Measurements from ENCODE around the gene CUEDC1. TPM values are rescaled to one million over a fixed set of nuclear protein-coding genes. Genes with fewer than 3 reads are reported as not detected.
"Not testable (repeated sequence)": the region's sequence is repeated elsewhere in the genome, so short reads cannot be mapped to it uniquely, and the experiment has no call there.

Gene CUEDC1
- total RNA-seq, 4 donors from 2014 or later = 7.9 to 63.6 (median 18.8) TPM

- H3K27me3 ChIP-seq = no peaks in the 10 kb centered on the region
- intact Hi-C loops (cut with DNase I; ENCODE audit: low total_unique reads) = no loop called here
- peak overlapping the region; percentile 88 to 99 for H3K4me3 ChIP-seq
- peaks cover 4 to 7% of the 10 kb centered on the region in 2 donors for H3K4me1 ChIP-seq
- no peaks in the 10 kb centered on the region for H3K9me3 ChIP-seq
- TF ChIP-seq CTCF (IDR thresholded peaks at IDR 0.05) (no peak), POLR2A (IDR thresholded peaks at IDR 0.05) (no peak)
- H3K36me3 ChIP-seq = no peaks in the 10 kb centered on the region
- no peak for DNase-seq
- H3K27ac ChIP-seq = peak overlapping the region; percentile 92 to 94
Observed at GRCh38 chr17:57849163-57849873, 105.9 kb downstream of the CUEDC1 start.

- H3K9me3 ChIP-seq; DNase-seq; H3K36me3 ChIP-seq; intact Hi-C loops (cut with DNase I; ENCODE audit: low total_unique reads); H3K27ac ChIP-seq; H3K4me3 ChIP-seq; H3K27me3 ChIP-seq; H3K4me1 ChIP-seq: not testable (repeated sequence)
Observed at GRCh38 chr17:57846056-57846945, 108.9 kb downstream of the CUEDC1 start.

GRCh38 chr17:57842280-57842679 is 112.9 kb downstream of the CUEDC1 start:
- no peaks in the 10 kb centered on the region for H3K27me3 ChIP-seq
- H3K4me1 ChIP-seq = no peaks in the 10 kb centered on the region
- H3K36me3 ChIP-seq = no peaks in the 10 kb centered on the region
- no peak for TF ChIP-seq CTCF (IDR thresholded peaks at IDR 0.05)
- no peak for TF ChIP-seq POLR2A (IDR thresholded peaks at IDR 0.05)
- H3K4me3 ChIP-seq = no peak overlapping the region
- DNase-seq = no peak
- H3K27ac ChIP-seq = no peak overlapping the region
- H3K9me3 ChIP-seq = no peaks in the 10 kb centered on the region
- intact Hi-C loops (cut with DNase I; ENCODE audit: low total_unique reads) = no loop called here

- TF ChIP-seq CTCF (IDR thresholded peaks at IDR 0.05) (no peak), POLR2A (IDR thresholded peaks at IDR 0.05) (no peak)
- no peaks in the 10 kb centered on the region for H3K4me1 ChIP-seq
- no peak for DNase-seq
- no peaks in the 10 kb centered on the region for H3K36me3 ChIP-seq
- no peak overlapping the region for H3K27ac ChIP-seq
- intact Hi-C loops (cut with DNase I; ENCODE audit: low total_unique reads) = loop anchor here (10.0 kb wide), 1 partner anchor 595 kb away; no protein-coding TSS in a partner anchor
- no peak overlapping the region for H3K4me3 ChIP-seq
- H3K9me3 ChIP-seq = no peaks in the 10 kb centered on the region
- H3K27me3 ChIP-seq = no peaks in the 10 kb centered on the region
Observed at GRCh38 chr17:57839571-57839923, 115.7 kb downstream of the CUEDC1 start.

- H3K27ac ChIP-seq = no peak overlapping the region
- TF ChIP-seq POLR2A (IDR thresholded peaks at IDR 0.05) (no peak), CTCF (IDR thresholded peaks at IDR 0.05) (no peak)
- H3K4me3 ChIP-seq = no peak overlapping the region
- no peaks in the 10 kb centered on the region for H3K9me3 ChIP-seq
- H3K36me3 ChIP-seq = no peaks in the 10 kb centered on the region
- DNase-seq = no peak
- no peaks in the 10 kb centered on the region for H3K4me1 ChIP-seq
- intact Hi-C loops (cut with DNase I; ENCODE audit: low total_unique reads) = loop anchor here (10.0 kb wide), 1 partner anchor 594 kb away; no protein-coding TSS in a partner anchor
- H3K27me3 ChIP-seq = no peaks in the 10 kb centered on the region
Observed at GRCh38 chr17:57838857-57839570, 116.2 kb downstream of the CUEDC1 start.
